GM19025 (cell line): ENCODE results near the gene KCNN4.

ENCODE experiments used
- ATAC-seq: cut with Tn5 transposase; IDR thresholded peaks from one replicate; pipeline ENCODE4 v1.9.1; 2021; ENCODE audit warnings: mild to moderate bottlenecking, low read depth, moderate library complexity; ENCODE audit not compliant: unreplicated experiment

KCNN4 gene

DNA sequence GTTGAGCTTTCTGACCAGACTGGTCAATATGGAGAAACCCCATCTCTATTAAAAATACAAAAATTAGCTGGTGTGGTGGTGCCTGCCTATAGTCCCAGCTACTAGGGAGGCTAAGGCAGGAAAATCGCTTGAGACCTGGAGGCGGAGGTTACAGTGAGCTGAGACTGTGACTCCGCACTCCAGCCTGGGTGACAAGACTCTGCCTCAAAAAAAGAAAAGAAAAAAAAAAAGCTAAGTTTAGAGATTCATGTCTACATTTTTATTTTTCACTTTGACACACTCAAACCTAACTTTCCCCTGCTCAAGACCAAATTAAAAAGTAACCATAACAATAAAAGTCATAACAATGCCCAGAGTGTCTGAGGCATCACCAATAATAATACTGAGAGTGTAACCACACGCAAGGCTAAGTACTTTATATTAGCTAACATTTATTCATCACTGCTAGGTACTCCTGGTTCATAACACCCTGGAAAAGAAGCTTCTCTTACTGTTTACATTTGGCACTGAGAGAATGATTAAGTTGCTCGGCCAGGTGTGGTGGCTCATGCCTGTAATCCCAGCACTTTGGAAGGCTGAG is 59.2 kb downstream of the KCNN4 start:
- no peak for ATAC-seq

DNA sequence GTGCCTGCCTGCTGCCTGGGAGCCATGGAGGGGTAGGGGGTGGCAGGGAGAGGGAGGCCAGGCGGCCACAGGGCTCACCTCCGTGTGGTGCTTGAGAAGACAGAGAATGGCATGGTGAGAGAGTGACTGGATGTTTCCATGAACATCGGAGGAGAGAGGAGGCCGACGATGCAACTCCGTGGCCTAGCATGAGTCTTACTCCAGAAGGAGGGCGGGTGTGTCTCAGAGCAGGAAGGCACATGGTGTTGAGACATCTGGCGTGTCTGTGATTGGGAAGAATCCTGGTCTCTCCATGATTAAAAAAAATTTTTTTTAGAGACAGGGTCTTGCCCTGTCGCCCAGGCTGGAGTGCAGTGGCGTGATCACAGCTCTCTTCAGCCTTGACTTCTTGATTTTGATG is 59.8 kb downstream of the KCNN4 start:
- no peak for ATAC-seq

GRCh38 chr19:43719918-43720317 is 60.9 kb downstream of the KCNN4 start:
- ATAC-seq = no peak

- no peak for ATAC-seq
These were observed 61.4 kb downstream of the KCNN4 start for GRCh38 chr19:43719378-43719868.

DNA sequence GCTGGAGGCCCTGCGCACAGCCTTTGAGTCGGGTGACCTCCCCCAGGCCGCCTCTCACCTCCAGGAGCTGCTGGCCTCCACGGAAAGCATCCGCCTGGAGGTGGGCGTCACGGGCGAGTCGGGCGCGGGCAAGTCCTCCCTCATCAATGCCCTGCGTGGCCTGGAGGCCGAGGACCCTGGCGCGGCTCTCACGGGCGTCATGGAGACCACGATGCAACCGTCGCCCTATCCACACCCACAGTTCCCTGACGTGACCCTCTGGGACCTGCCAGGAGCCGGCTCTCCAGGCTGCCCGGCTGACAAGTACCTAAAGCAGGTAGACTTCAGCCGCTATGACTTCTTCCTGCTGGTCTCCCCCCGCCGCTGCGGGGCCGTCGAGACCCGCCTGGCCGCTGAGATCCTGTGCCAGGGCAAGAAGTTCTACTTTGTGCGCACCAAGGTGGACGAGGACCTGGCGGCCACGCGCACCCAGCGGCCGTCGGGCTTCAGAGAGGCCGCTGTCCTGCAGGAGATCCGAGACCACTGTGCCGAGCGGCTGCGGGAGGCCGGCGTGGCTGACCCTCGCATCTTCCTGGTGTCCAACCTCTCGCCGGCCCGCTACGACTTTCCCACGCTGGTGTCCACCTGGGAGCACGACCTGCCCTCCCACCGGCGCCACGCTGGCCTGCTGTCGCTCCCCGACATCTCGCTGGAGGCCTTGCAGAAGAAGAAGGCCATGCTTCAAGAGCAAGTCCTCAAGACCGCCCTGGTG is 62.0 kb downstream of the KCNN4 start:
- no peak for ATAC-seq
